WTC11 (cell line): ENCODE data around the gene DARS1. TPM values are rescaled to one million over a fixed set of nuclear protein-coding genes. Genes with fewer than 3 reads are reported as not detected.
"Not testable (repeated sequence)": the region's sequence is repeated elsewhere in the genome, so short reads cannot be mapped to it uniquely, and the experiment has no call there.

Experiments
- ATAC-seq: fragments of 200-7000 bp; cut with Tn5 transposase; 2 replicates; pipeline ENCODE4 v1.10.0; 2021; ENCODE audit warnings: mild to moderate bottlenecking, moderate library complexity
- CTCF ChIA-PET: fragments of 300-600 bp; sonication (Branson Sonifier 250); formaldehyde crosslinking; loops from one replicate; lab custom pipeline; 2021; ENCODE audit warnings: antibody characterized with exemption; lab: Charles Lee
- POLR2A ChIA-PET: fragments of 350-600 bp; sonication (Branson Sonifier 250); formaldehyde crosslinking; loops from one replicate; lab custom pipeline; 2021; ENCODE audit warnings: antibody characterized with exemption; lab: Charles Lee
- DNase-seq: peaks from one replicate; pipeline ENCODE4 v3.0.0; 2021; ENCODE audit warnings: low spot score
- H3K27ac Mint-ChIP-seq: 2 replicates; pipeline ENCODE4 v1.8.0; 2021; ENCODE audit warnings: mixed read lengths
- H3K27me3 Mint-ChIP-seq: 2 replicates; pipeline ENCODE4 v1.8.0; 2021; ENCODE audit warnings: low read depth, mild to moderate bottlenecking, moderate library complexity, mixed read lengths
- H3K36me3 Mint-ChIP-seq: 2 replicates; pipeline ENCODE4 v1.8.0; 2021; ENCODE audit warnings: mixed read lengths
- H3K4me1 Mint-ChIP-seq: 2 replicates; pipeline ENCODE4 v1.8.0; 2022; ENCODE audit warnings: mixed read lengths
- H3K4me3 Mint-ChIP-seq: 2 replicates; pipeline ENCODE4 v1.8.0; 2021; ENCODE audit warnings: mild to moderate bottlenecking, moderate library complexity, mixed read lengths
- H3K9me3 Mint-ChIP-seq: 2 replicates; pipeline ENCODE4 v1.8.0; 2021; ENCODE audit warnings: mixed read lengths
- E2F1 ChIP-seq: sonication (generic); formaldehyde crosslinking; IDR thresholded peaks from 2 replicates; pipeline ENCODE4 v1.8.0; 2022; ENCODE audit warnings: mild to moderate bottlenecking, missing genetic modification reagents
- EMX1 ChIP-seq: fragments of 250-450 bp; sonication (Bioruptor Pico); IDR thresholded peaks from 2 replicates; pipeline ENCODE4 v1.8.0; 2021; ENCODE audit warnings: mild to moderate bottlenecking
- GABPB1 ChIP-seq: sonication (generic); formaldehyde crosslinking; IDR thresholded peaks from 2 replicates; pipeline ENCODE4 v1.8.1; 2023; ENCODE audit warnings: mild to moderate bottlenecking, missing genetic modification reagents
- GRHL2 ChIP-seq: fragments of 250-450 bp; sonication (Bioruptor Pico); IDR thresholded peaks from 2 replicates; pipeline ENCODE4 v1.8.0; 2022; ENCODE audit warnings: mild to moderate bottlenecking, moderate library complexity; ENCODE audit not compliant: insufficient replicate concordance, severe bottlenecking
- NFYB ChIP-seq: sonication (generic); formaldehyde crosslinking; conservative IDR thresholded peaks from 2 replicates; pipeline ENCODE4 v1.8.0; 2022; ENCODE audit warnings: low read depth, missing genetic modification reagents
- PREB ChIP-seq: sonication (generic); formaldehyde crosslinking; IDR thresholded peaks from 2 replicates; pipeline ENCODE4 v1.8.1; 2022; ENCODE audit warnings: mild to moderate bottlenecking, missing genetic modification reagents, moderate library complexity, borderline replicate concordance
- RELA ChIP-seq: sonication (generic); formaldehyde crosslinking; IDR thresholded peaks from 2 replicates; pipeline ENCODE4 v1.8.1; 2022; ENCODE audit warnings: missing genetic modification reagents, mild to moderate bottlenecking, borderline replicate concordance
- RORB ChIP-seq: fragments of 250-450 bp; sonication (Bioruptor Pico); IDR thresholded peaks from 2 replicates; pipeline ENCODE4 v1.9.0; 2021; ENCODE audit warnings: mild to moderate bottlenecking
- SMAD4 ChIP-seq: sonication (generic); formaldehyde crosslinking; IDR thresholded peaks from 2 replicates; pipeline ENCODE4 v1.8.0; 2022; ENCODE audit warnings: mild to moderate bottlenecking, missing genetic modification reagents
- SOX15 ChIP-seq: fragments of 250-450 bp; sonication (Bioruptor Pico); IDR thresholded peaks from 2 replicates; pipeline ENCODE4 v1.9.0; 2021; ENCODE audit warnings: mild to moderate bottlenecking
- TP53 ChIP-seq: sonication (generic); formaldehyde crosslinking; IDR thresholded peaks from 2 replicates; pipeline ENCODE4 v1.8.1; 2023; ENCODE audit warnings: mild to moderate bottlenecking, missing genetic modification reagents
- ZNF138 ChIP-seq: sonication (generic); formaldehyde crosslinking; conservative IDR thresholded peaks from 2 replicates; pipeline ENCODE4 v1.8.1; 2022; ENCODE audit warnings: mild to moderate bottlenecking, moderate library complexity, missing genetic modification reagents
- ZNF263 ChIP-seq: sonication (generic); formaldehyde crosslinking; IDR thresholded peaks from 2 replicates; pipeline ENCODE4 v1.8.1; 2022; ENCODE audit warnings: low read depth, mild to moderate bottlenecking, moderate library complexity, missing genetic modification reagents
- ZNF396 ChIP-seq: fragments of 250-450 bp; sonication (Bioruptor Pico); IDR thresholded peaks from 2 replicates; pipeline ENCODE4 v1.8.0; 2021; ENCODE audit warnings: mild to moderate bottlenecking, moderate library complexity, borderline replicate concordance
- ZNF423 ChIP-seq: fragments of 250-450 bp; sonication (Bioruptor Pico); IDR thresholded peaks from 2 replicates; pipeline ENCODE4 v2.1.2; 2022; ENCODE audit warnings: mild to moderate bottlenecking, moderate library complexity
- total RNA-seq: library from RNA; stranded (reverse); gene quantifications from 3 replicates; pipeline ENCODE4 v1.2.3, GENCODE V29; 2021
- TF ChIP-seq, protein P1 (sequence below): fragments of 250-450 bp; sonication (Bioruptor Pico); IDR thresholded peaks from 2 replicates; pipeline ENCODE4 v1.8.0; 2021; ENCODE audit warnings: mild to moderate bottlenecking
- TF ChIP-seq, protein P2 (sequence below): sonication (generic); formaldehyde crosslinking; IDR thresholded peaks from 2 replicates; pipeline ENCODE4 v1.8.1; 2022; ENCODE audit warnings: low read depth, mild to moderate bottlenecking, moderate library complexity, missing genetic modification reagents, borderline replicate concordance
- TF ChIP-seq, protein P3 (sequence below): sonication (generic); formaldehyde crosslinking; conservative IDR thresholded peaks from 2 replicates; pipeline ENCODE4 v1.8.1; 2022; ENCODE audit warnings: mild to moderate bottlenecking, missing genetic modification reagents

DARS1 gene
- total RNA-seq, 1 experiment from 2014 or later = 80.9 TPM

DNA sequence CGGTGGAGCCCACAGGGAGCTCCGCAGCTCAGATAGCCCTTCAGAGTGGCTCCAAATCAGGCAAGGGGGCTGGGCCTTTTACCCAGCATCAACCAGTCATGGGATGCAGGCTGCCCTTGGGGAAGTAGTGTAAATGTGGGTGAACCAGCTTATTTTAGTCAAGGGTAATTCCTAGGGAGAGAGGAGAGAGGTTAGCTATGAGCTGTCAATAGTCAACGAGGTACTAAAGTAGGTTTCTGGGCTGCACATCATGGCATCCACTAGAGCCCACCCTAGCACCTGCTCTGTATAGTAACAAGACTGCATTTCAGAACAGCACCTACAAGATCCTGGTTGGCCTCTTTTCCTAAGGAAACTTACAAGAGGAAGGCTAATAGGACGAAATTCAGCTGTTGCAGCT is 99.7 kb downstream of the DARS1 start:
- no peak for ATAC-seq
- POLR2A ChIA-PET = interaction anchor here (0.6 kb wide), 1 partner anchor 217 kb away, joined by 8 read pairs; no protein-coding TSS in a partner anchor
- H3K36me3 Mint-ChIP-seq = peaks cover 21% of the 10 kb centered on the region

DNA sequence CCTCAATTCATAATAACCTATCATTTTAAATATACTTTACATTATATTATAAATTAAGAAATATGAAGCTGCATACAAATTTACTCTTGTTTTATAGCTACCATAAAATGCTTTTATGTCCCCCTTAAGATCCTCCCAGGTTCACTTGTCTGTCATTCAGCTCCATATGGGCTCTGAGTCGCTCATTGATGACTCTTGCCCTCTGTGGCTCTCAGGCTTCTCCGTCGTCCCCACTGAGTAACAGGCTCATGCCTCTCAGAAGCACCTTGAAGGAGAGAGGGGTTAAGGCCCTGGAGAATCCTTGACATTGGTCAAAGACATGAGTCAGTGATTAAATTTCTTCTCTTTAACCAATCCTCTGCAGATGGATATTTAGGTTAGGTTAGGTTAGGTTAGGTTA is 103.0 kb downstream of the DARS1 start:
- CTCF ChIA-PET = interaction anchor here (0.6 kb wide), 1 partner anchor 1264 kb away, joined by 3 read pairs; no protein-coding TSS in a partner anchor
- H3K4me1 Mint-ChIP-seq = peaks cover 8% of the 10 kb centered on the region
- no peaks in the 10 kb centered on the region; the same call in 1 of the 2 replicates for H3K9me3 Mint-ChIP-seq
- H3K4me3 Mint-ChIP-seq = no peak overlapping the region
- POLR2A ChIA-PET = interaction anchor here (0.6 kb wide), 1 partner anchor 87 kb away, joined by 3 read pairs; no protein-coding TSS in a partner anchor
- DNase-seq = no peak
- no peaks in the 10 kb centered on the region for H3K36me3 Mint-ChIP-seq
- peak; percentile 30; the same call in 1 of the 2 replicates for ATAC-seq
- TF ChIP-seq E2F1 (CRISPR knock-in tag) (no peak), PREB (no peak), RELA (no peak), GABPB1 (no peak), NFYB (CRISPR knock-in tag) (no peak), SMAD4 (CRISPR knock-in tag) (no peak), TP53 (CRISPR knock-in tag) (no peak), GRHL2 (CRISPR knock-in tag) (no peak), RORB (CRISPR knock-in tag) (no peak), ZNF263 (CRISPR knock-in tag) (no peak), ZNF396 (no peak)
- TF ChIP-seq, protein P1, sequence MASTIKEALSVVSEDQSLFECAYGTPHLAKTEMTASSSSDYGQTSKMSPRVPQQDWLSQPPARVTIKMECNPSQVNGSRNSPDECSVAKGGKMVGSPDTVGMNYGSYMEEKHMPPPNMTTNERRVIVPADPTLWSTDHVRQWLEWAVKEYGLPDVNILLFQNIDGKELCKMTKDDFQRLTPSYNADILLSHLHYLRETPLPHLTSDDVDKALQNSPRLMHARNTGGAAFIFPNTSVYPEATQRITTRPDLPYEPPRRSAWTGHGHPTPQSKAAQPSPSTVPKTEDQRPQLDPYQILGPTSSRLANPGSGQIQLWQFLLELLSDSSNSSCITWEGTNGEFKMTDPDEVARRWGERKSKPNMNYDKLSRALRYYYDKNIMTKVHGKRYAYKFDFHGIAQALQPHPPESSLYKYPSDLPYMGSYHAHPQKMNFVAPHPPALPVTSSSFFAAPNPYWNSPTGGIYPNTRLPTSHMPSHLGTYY = no peak
- TF ChIP-seq, protein P2, sequence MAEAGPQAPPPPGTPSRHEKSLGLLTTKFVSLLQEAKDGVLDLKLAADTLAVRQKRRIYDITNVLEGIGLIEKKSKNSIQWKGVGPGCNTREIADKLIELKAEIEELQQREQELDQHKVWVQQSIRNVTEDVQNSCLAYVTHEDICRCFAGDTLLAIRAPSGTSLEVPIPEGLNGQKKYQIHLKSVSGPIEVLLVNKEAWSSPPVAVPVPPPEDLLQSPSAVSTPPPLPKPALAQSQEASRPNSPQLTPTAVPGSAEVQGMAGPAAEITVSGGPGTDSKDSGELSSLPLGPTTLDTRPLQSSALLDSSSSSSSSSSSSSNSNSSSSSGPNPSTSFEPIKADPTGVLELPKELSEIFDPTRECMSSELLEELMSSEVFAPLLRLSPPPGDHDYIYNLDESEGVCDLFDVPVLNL (CRISPR knock-in tag) = no peak
- TF ChIP-seq, protein P3, sequence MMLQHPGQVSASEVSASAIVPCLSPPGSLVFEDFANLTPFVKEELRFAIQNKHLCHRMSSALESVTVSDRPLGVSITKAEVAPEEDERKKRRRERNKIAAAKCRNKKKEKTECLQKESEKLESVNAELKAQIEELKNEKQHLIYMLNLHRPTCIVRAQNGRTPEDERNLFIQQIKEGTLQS (CRISPR knock-in tag) = no peak
- TF ChIP-seq, all 79 proteins: peak for 0
- H3K27ac Mint-ChIP-seq = no peak overlapping the region
- no peaks in the 10 kb centered on the region; the same call in 1 of the 2 replicates for H3K27me3 Mint-ChIP-seq

More for the DNA sequence above, 99.7 kb downstream of the DARS1 start:
- DNase-seq = no peak
- TF ChIP-seq SOX15 (CRISPR knock-in tag) (no peak), EMX1 (CRISPR knock-in tag) (no peak), NFYB (CRISPR knock-in tag) (no peak), GABPB1 (no peak), PREB (no peak), ZNF138 (CRISPR knock-in tag) (no peak), ZNF423 (CRISPR knock-in tag) (no peak)
- Mint-ChIP-seq H3K27ac (no peak overlapping the region), H3K9me3 (peaks cover 27% of the 10 kb centered on the region), H3K4me1 (peaks cover 9% of the 10 kb centered on the region), H3K4me3 (no peak overlapping the region), H3K27me3 (peaks cover 5% of the 10 kb centered on the region; the same call in 1 of the 2 replicates)
- CTCF ChIA-PET = interaction anchor here (1.1 kb wide), 1 partner anchor 499 kb away, joined by 3 read pairs; no protein-coding TSS in a partner anchor

DNA sequence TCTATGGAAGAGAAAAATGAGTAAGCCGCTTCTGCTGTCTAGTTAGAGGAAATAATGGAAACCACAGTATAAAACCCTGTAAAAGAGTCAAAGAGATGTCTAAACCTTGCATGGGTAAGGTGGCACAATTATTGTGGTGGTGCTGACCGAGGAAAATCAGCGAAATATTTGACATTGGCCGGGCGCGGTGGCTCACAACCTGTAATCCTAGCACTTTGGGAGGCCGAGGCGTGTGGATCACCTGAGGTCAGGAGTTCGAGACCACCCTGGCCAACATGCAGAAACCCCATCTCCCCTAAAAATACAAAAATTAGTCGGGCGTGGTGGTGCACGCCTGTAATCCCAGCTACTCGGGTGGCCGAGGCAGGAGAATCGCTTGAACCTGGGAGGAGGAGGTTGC is 108.7 kb downstream of the DARS1 start:
- ChIA-PET CTCF (interaction anchor here (0.9 to 1.9 kb wide), 2 partner anchors 121 to 507 kb away, joined by 3 to 11 read pairs; no protein-coding TSS in a partner anchor), POLR2A (interaction anchor here (0.6 to 0.8 kb wide), 2 partner anchors 16 to 27 kb away, joined by 3 read pairs; no protein-coding TSS in a partner anchor)
- H3K9me3 Mint-ChIP-seq, ATAC-seq, H3K27me3 Mint-ChIP-seq, DNase-seq: not testable (repeated sequence)
- Mint-ChIP-seq H3K4me3 (peak overlapping the region; percentile 90), H3K4me1 (peaks cover 29% of the 10 kb centered on the region), H3K27ac (peak overlapping the region; percentile 94), H3K36me3 (peaks cover 13% of the 10 kb centered on the region)
